NCI-H748 (cell line): ENCODE data around the gene FREM3.

ENCODE experiments used
- DNase-seq: peaks from one replicate; lab custom pipeline; 2025; ENCODE audit not compliant: unreplicated experiment; lab: John Stamatoyannopoulos, UW

FREM3 gene

GRCh38 chr4:143668930-143669552 is 31.4 kb downstream of the FREM3 start:
- DNase-seq = no peak

- no peak for DNase-seq
These were observed 33.0 kb downstream of the FREM3 start for GRCh38 chr4:143667461-143667860.

GRCh38 chr4:143658336-143658735 is 42.1 kb downstream of the FREM3 start:
- DNase-seq = no peak

- no peak for DNase-seq
These were observed 45.9 kb downstream of the FREM3 start for GRCh38 chr4:143654571-143654970.

- no peak for DNase-seq
These were observed 47.4 kb downstream of the FREM3 start for GRCh38 chr4:143653031-143653430.

GRCh38 chr4:143643399-143643798 is 57.1 kb downstream of the FREM3 start:
- DNase-seq = no peak

GRCh38 chr4:143642611-143643010 is 57.9 kb downstream of the FREM3 start:
- no peak for DNase-seq

GRCh38 chr4:143641361-143641760 is 59.1 kb downstream of the FREM3 start:
- DNase-seq = no peak

GRCh38 chr4:143634763-143635162 is 65.7 kb downstream of the FREM3 start:
- no peak for DNase-seq

- no peak for DNase-seq
These were observed 66.6 kb downstream of the FREM3 start for GRCh38 chr4:143633833-143634232.

GRCh38 chr4:143626134-143626911 is 74.2 kb downstream of the FREM3 start:
- DNase-seq = peak; percentile 53

GRCh38 chr4:143625632-143626031 is 74.8 kb downstream of the FREM3 start:
- DNase-seq = peak; percentile 74

GRCh38 chr4:143623896-143624295 is 76.6 kb downstream of the FREM3 start:
- DNase-seq = no peak

- DNase-seq = no peak
These were observed 81.7 kb downstream of the FREM3 start for GRCh38 chr4:143618811-143619210.

- no peak for DNase-seq
These were observed 82.3 kb downstream of the FREM3 start for GRCh38 chr4:143617994-143618679.

- no peak for DNase-seq
These were observed 83.7 kb downstream of the FREM3 start for GRCh38 chr4:143616771-143617170.

GRCh38 chr4:143609492-143609891 is 91.0 kb downstream of the FREM3 start:
- DNase-seq = no peak

GRCh38 chr4:143606480-143606879 is 94.0 kb downstream of the FREM3 start:
- DNase-seq = no peak

GRCh38 chr4:143599827-143600226 is 100.6 kb downstream of the FREM3 start:
- DNase-seq = no peak

GRCh38 chr4:143598816-143599215 is 101.7 kb downstream of the FREM3 start:
- no peak for DNase-seq

GRCh38 chr4:143597276-143597675 is 103.2 kb downstream of the FREM3 start:
- no peak for DNase-seq

GRCh38 chr4:143587703-143588102 is 112.8 kb downstream of the FREM3 start:
- peak; percentile 1 for DNase-seq
